T-helper 1 cell treated with Interleukin-12 subunit alpha and Interleukin-12 subunit beta and Interleukin-4 antibody, amounts not matched to agents 30 μg/mL and 1 μg/mL, for 36 hours (primary cell): ENCODE results near the gene RHO.
A peak's percentile ranks its signal among the peaks of the same experiment; 100 is the strongest.
"Not testable (repeated sequence)": the region's sequence is repeated elsewhere in the genome, so short reads cannot be mapped to it uniquely, and the experiment has no call there.

ENCODE experiments used
- H3K27ac Mint-ChIP-seq: one replicate; pipeline ENCODE4 v1.8.0; 2021; ENCODE audit warnings: mild to moderate bottlenecking, mixed read lengths
- H3K27me3 Mint-ChIP-seq: one replicate; pipeline ENCODE4 v1.8.0; 2021; ENCODE audit warnings: low read depth, mixed read lengths
- H3K36me3 Mint-ChIP-seq: one replicate; pipeline ENCODE4 v1.8.0; 2021; ENCODE audit warnings: low read depth, mixed read lengths
- H3K4me1 Mint-ChIP-seq: one replicate; pipeline ENCODE4 v1.8.0; 2021; ENCODE audit warnings: low read depth, mixed read lengths
- H3K4me3 Mint-ChIP-seq: one replicate; pipeline ENCODE4 v1.8.0; 2021; ENCODE audit warnings: mild to moderate bottlenecking, moderate library complexity, mixed read lengths
- H3K9me3 Mint-ChIP-seq: one replicate; pipeline ENCODE4 v1.8.0; 2021; ENCODE audit warnings: mixed read lengths

Gene RHO

GRCh38 chr3:129506231-129506742 is 22.2 kb upstream of the RHO start:
- peaks cover 5% of the 10 kb centered on the region for H3K4me1 Mint-ChIP-seq
- H3K27me3 Mint-ChIP-seq: no peaks in the 10 kb centered on the region
- H3K36me3 Mint-ChIP-seq: no peaks in the 10 kb centered on the region
- no peak overlapping the region for H3K27ac Mint-ChIP-seq
- no peak overlapping the region for H3K4me3 Mint-ChIP-seq
- H3K9me3 Mint-ChIP-seq: no peaks in the 10 kb centered on the region

DNA sequence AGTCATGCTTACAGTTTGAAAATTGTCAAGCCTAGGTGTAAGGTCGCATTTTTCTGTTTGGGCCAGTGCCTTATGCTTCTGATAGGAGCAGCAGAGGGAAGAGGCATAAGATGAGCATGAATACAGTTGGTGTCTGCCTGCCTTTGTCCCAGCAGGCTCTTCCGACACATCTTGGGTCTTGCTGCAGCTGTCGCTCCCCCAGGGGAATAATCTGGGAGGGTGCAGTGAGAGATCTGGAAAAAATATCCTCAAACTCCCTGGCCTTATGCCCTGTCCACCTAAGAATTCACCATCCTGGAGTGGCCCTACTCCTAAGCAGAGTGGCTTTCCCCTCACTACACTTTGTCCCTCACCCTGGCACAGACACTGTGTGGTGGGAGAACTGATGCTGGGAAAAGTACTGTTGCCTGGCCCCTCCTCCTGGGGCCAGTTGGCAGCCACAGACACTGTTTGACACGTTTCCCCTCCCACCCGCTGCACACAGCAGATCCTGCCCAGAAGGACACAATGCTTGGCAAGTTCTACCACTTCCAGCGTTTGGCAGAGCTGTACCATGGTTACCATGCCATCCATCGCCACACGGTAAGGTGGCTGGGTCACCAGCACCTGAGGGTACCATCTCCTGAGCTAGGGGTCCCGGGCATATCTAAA is 21.1 kb upstream of the RHO start:
- no peaks in the 10 kb centered on the region for H3K36me3 Mint-ChIP-seq
- H3K4me1 Mint-ChIP-seq: peaks cover 5% of the 10 kb centered on the region
- H3K27ac Mint-ChIP-seq: no peak overlapping the region
- H3K27me3 Mint-ChIP-seq: no peaks in the 10 kb centered on the region
- H3K4me3 Mint-ChIP-seq: no peak overlapping the region
- no peaks in the 10 kb centered on the region for H3K9me3 Mint-ChIP-seq

DNA sequence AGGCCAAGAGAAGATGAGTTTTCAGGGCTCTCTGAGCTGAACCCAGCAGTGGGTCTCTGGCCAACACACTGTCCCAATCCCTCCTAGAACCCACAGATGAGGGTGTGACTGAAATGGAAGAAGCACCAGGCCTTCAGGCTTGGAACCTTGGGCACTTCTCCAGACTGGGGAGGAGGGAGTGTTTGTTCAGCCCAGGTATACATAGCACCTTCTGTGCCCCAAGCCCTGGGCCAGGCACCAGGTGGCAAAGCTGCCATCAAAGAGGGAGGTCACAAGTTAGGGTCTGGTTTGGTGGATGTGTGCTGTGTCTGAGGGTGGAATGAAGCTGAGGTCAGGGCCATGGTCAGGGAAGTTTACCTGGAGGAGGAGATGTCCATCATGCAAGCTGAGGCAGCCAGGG is 15.8 kb upstream of the RHO start:
- Mint-ChIP-seq H3K27me3 (no peaks in the 10 kb centered on the region), H3K4me1 (peaks cover 5% of the 10 kb centered on the region), H3K9me3 (no peaks in the 10 kb centered on the region), H3K27ac (no peak overlapping the region), H3K4me3 (no peak overlapping the region), H3K36me3 (no peaks in the 10 kb centered on the region)

- H3K4me1 Mint-ChIP-seq: peaks cover 5% of the 10 kb centered on the region
- no peak overlapping the region for H3K27ac Mint-ChIP-seq
- H3K36me3 Mint-ChIP-seq: no peaks in the 10 kb centered on the region
- H3K4me3 Mint-ChIP-seq: no peak overlapping the region
- H3K27me3 Mint-ChIP-seq: no peaks in the 10 kb centered on the region
- no peaks in the 10 kb centered on the region for H3K9me3 Mint-ChIP-seq
Measured at GRCh38 chr3:129513705-129514104, 14.7 kb upstream of the RHO start.

DNA sequence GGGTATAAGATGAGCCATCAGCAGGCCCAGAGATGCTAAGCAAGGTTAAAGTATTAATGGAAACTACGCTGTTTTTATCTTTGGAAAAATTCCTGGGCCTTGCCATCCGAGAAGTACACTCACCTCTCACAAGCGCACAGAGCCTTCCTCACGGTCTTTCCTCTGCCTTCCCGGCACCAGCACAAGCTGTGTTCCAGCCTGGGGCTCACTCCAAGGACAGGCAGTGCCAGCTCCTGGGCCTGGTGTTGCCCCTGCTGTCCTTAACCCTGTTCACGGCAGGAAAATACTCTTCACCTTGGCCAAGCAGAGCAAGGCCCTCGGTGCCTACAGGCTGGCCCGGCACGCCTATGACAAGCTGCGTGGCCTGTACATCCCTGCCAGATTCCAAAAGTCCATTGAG is 14.3 kb upstream of the RHO start:
- Mint-ChIP-seq H3K36me3 (no peaks in the 10 kb centered on the region), H3K27me3 (no peaks in the 10 kb centered on the region), H3K9me3 (no peaks in the 10 kb centered on the region), H3K4me1 (peaks cover 5% of the 10 kb centered on the region), H3K27ac (no peak overlapping the region), H3K4me3 (no peak overlapping the region)

DNA sequence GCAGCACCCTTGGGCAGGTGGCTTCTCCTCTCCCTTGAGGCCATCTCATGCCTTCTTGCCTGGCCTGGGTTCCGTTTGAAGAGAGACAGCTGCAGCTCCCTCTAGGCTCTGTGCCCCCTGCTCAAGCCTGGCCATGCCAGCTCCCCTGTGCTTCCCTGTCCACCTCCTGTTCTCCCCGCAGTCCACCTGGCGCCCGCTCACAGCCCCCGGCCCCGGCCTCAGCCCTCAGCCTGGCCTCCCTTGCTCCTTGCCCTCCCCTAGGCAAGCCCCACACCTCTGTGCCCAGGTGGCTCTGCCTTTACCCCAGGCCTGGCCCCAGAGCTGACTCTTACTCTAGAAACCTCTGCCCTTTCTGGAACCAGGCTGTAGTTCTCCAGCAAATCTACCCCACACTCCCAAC is 13.9 kb upstream of the RHO start:
- Mint-ChIP-seq H3K4me1 (peaks cover 5% of the 10 kb centered on the region), H3K9me3 (no peaks in the 10 kb centered on the region), H3K36me3 (no peaks in the 10 kb centered on the region), H3K4me3 (no peak overlapping the region), H3K27me3 (no peaks in the 10 kb centered on the region), H3K27ac (no peak overlapping the region)

DNA sequence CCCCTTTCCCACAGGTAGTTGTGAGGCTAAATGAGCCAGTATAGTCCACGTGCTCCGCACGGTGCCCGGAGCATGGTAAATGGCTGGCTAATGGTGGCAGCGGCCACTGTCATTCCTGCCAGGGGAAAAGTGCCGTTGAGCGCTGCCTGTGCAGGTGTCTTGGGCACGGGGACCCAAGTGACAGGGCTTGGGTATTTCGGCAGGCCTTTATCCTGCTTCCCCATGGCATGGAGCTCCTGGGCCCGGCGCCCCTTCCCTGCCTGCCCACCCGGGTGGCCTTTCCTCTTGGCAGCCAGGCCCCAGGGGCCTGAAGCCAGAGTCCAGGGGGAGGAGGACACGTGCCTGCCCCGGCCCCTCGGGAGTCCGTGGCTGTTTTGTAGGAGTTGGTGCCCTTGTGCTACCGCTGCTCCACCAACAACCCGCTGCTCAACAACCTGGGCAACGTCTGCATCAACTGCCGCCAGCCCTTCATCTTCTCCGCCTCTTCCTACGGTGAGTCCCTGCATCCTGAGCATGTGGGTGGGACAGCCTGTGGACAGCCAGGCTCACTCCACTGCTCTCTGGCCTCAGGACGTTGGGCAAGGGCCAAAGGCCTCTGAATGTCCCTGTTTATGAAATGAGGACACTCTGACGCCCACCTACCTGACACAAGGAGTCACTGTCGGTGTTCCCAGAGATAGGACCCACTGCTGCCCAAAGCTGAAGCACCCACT is 13.2 kb upstream of the RHO start:
- H3K27ac Mint-ChIP-seq: not testable (repeated sequence)

GRCh38 chr3:129515821-129516432 is 12.5 kb upstream of the RHO start:
- H3K4me1 Mint-ChIP-seq, H3K36me3 Mint-ChIP-seq, H3K27me3 Mint-ChIP-seq, H3K4me3 Mint-ChIP-seq, H3K9me3 Mint-ChIP-seq, H3K27ac Mint-ChIP-seq: not testable (repeated sequence)

More for the DNA sequence above, 13.2 kb upstream of the RHO start:
- not testable (repeated sequence) for H3K9me3 Mint-ChIP-seq, H3K36me3 Mint-ChIP-seq, H3K4me3 Mint-ChIP-seq, H3K27me3 Mint-ChIP-seq, H3K4me1 Mint-ChIP-seq

- no peaks in the 10 kb centered on the region for H3K27me3 Mint-ChIP-seq
- H3K27ac Mint-ChIP-seq: no peak overlapping the region
- H3K9me3 Mint-ChIP-seq: no peaks in the 10 kb centered on the region
- H3K4me1 Mint-ChIP-seq: no peaks in the 10 kb centered on the region
- H3K4me3 Mint-ChIP-seq: no peak overlapping the region
- H3K36me3 Mint-ChIP-seq: no peaks in the 10 kb centered on the region
Measured at GRCh38 chr3:129517516-129517915, 10.9 kb upstream of the RHO start.

DNA sequence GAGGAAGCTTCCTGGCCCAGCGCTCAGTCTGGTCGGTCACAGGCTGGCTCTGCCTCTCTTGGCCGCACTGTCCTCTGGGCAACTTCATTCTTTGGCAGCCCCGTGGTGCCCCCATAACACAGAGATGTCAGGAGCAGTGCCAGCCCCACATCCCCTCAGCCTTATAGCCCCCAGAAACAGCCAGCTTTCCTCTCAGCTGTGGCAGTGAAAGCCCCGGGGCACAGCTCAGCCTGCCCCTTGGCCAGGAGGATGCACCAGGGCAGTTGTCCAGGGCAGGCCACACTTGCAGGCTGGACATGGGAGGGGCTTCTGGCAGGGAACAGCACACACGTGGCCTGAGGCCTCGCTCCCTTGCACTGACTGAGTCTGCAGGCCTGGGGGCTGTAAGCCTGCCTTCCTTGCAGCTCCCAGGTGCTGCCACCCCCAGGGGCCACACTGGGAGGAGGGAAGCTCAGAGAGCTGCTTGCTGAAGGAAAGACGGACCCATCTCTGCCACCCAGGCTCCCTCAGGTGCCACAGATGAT is 10.3 kb upstream of the RHO start:
- no peaks in the 10 kb centered on the region for H3K4me1 Mint-ChIP-seq
- no peaks in the 10 kb centered on the region for H3K27me3 Mint-ChIP-seq
- no peaks in the 10 kb centered on the region for H3K36me3 Mint-ChIP-seq
- no peak overlapping the region for H3K27ac Mint-ChIP-seq
- H3K9me3 Mint-ChIP-seq: no peaks in the 10 kb centered on the region
- H3K4me3 Mint-ChIP-seq: no peak overlapping the region

- Mint-ChIP-seq H3K27ac (no peak overlapping the region), H3K36me3 (no peaks in the 10 kb centered on the region), H3K4me1 (no peaks in the 10 kb centered on the region), H3K4me3 (no peak overlapping the region), H3K9me3 (no peaks in the 10 kb centered on the region), H3K27me3 (no peaks in the 10 kb centered on the region)
Measured at GRCh38 chr3:129518581-129518980, 9.9 kb upstream of the RHO start.

- no peak overlapping the region for H3K27ac Mint-ChIP-seq
- no peak overlapping the region for H3K4me3 Mint-ChIP-seq
- H3K9me3 Mint-ChIP-seq: no peaks in the 10 kb centered on the region
- no peaks in the 10 kb centered on the region for H3K36me3 Mint-ChIP-seq
- no peaks in the 10 kb centered on the region for H3K27me3 Mint-ChIP-seq
- no peaks in the 10 kb centered on the region for H3K4me1 Mint-ChIP-seq
Measured at GRCh38 chr3:129519449-129519848, 9.0 kb upstream of the RHO start.

DNA sequence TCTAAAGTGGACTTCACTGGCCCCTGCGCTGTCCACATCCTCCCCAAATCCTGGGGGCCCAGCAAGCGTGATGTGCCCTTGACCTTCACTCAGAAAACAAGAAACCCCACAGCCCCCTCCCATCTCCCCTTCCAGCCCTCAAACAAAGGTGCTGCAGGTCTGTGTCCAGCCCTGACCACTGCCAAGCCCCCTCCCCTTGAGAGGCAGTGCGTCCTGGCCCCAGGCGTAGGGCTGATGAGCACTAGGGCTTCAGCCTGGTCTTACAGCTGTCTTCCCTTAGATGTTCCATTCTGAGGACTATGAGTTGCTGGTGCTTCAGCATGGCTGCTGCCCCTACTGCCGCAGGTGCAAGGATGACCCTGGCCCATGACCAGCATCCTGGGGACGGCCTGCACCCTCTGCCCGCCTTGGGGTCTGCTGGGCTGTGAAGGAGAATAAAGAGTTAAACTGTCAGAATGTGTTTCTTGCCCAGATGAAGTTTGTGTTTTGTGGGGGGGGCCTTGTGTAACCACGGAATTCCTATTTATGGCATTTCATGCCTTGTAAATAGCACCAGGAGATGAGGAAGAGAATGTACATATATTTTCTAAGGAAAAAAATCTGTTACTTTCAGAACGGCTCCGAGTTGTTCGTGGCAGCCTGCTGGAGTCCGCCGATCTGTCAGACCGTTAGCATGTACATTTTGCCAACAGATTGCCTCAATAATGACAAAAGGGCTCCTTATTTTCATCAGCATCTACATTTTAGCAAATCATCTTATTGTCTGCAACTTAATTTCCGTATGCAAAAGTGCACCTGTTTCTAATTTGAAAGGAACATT is 8.3 kb upstream of the RHO start:
- Mint-ChIP-seq H3K9me3 (no peaks in the 10 kb centered on the region), H3K27ac (no peak overlapping the region), H3K4me3 (no peak overlapping the region), H3K36me3 (no peaks in the 10 kb centered on the region), H3K27me3 (no peaks in the 10 kb centered on the region), H3K4me1 (no peaks in the 10 kb centered on the region)

DNA sequence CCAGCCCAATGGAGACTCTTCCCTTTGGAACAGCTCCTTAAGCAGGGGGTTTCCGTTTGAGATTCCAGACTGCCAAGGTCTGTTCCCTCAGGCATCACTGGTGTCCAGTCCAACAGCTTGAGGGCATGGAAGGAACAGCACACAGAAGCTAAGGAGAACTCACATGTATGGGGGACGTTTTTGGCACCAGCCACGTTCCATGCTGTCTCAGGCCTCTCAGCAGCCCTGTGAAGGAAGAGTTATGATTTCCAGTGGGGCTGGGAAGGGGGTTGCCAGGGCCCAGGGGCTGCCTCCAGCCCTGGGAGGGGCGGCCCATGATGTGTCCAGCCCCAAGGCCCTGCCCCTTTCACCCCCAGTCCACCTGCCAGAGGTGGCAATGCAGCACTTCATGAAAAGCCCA is 7.5 kb upstream of the RHO start:
- H3K27ac Mint-ChIP-seq: peak overlapping the region; percentile 20
- H3K27me3 Mint-ChIP-seq: no peaks in the 10 kb centered on the region
- H3K36me3 Mint-ChIP-seq: no peaks in the 10 kb centered on the region
- H3K4me1 Mint-ChIP-seq: no peaks in the 10 kb centered on the region
- H3K9me3 Mint-ChIP-seq: no peaks in the 10 kb centered on the region
- no peak overlapping the region for H3K4me3 Mint-ChIP-seq
